HepG2 (cell line): ENCODE results near the gene ABHD4. TPM values are rescaled to one million over a fixed set of nuclear protein-coding genes. Genes with fewer than 3 reads are reported as not detected.

Source experiments
- CTCF ChIP-seq: sonication (generic); formaldehyde crosslinking; IDR thresholded peaks from 2 replicates; pipeline ENCODE4 v1.5.0; 2020; ENCODE audit warnings: mild to moderate bottlenecking, missing genetic modification reagents, moderate library complexity
- EZH2 ChIP-seq: conservative IDR thresholded peaks from 2 replicates; pipeline ENCODE4 v1.6.1; 2012; ENCODE audit warnings: mild to moderate bottlenecking, low read depth, low read length, moderate library complexity
- FOXA3 ChIP-seq: IDR thresholded peaks from 2 replicates; pipeline ENCODE4 v1.6.1; 2016; ENCODE audit warnings: missing genetic modification reagents, missing compliant biosample characterization
- GLI4 ChIP-seq: sonication (generic); formaldehyde crosslinking; IDR thresholded peaks from 2 replicates; pipeline ENCODE4 v1.5.1; 2020; ENCODE audit warnings: missing genetic modification reagents, mild to moderate bottlenecking, moderate library complexity, borderline replicate concordance
- HINFP ChIP-seq: sonication (generic); formaldehyde crosslinking; IDR thresholded peaks from 2 replicates; pipeline ENCODE4 v1.4.0; 2020; ENCODE audit warnings: low read depth, mild to moderate bottlenecking, missing genetic modification reagents
- IKZF5 ChIP-seq: IDR thresholded peaks from 2 replicates; pipeline ENCODE4 v1.6.1; 2018; ENCODE audit warnings: missing genetic modification reagents, mild to moderate bottlenecking, missing compliant biosample characterization
- NPAS2 ChIP-seq: sonication (generic); formaldehyde crosslinking; IDR thresholded peaks from 2 replicates; pipeline ENCODE4 v1.8.0; 2022; ENCODE audit warnings: mild to moderate bottlenecking, missing genetic modification reagents, borderline replicate concordance
- PCBP2 ChIP-seq: fragments of 200-400 bp; formaldehyde crosslinking; optimal IDR thresholded peaks from 2 replicates; pipeline ENCODE3; 2018; ENCODE audit warnings: low read length, low read depth; ENCODE audit not compliant: poor library complexity, severe bottlenecking
- REL ChIP-seq: sonication (generic); formaldehyde crosslinking; conservative IDR thresholded peaks from 2 replicates; pipeline ENCODE4 v1.8.0; 2022; ENCODE audit warnings: mild to moderate bottlenecking, missing genetic modification reagents, moderate library complexity
- SPEN ChIP-seq: sonication (generic); formaldehyde crosslinking; IDR thresholded peaks from 2 replicates; pipeline ENCODE4 v1.5.1; 2020; ENCODE audit warnings: low read depth, mild to moderate bottlenecking, missing genetic modification reagents
- SRSF1 ChIP-seq: fragments of 200-400 bp; formaldehyde crosslinking; optimal IDR thresholded peaks from 2 replicates; pipeline ENCODE3; 2017; ENCODE audit warnings: mild to moderate bottlenecking, low read depth, low read length, moderate library complexity
- ZNF235 ChIP-seq: sonication (generic); formaldehyde crosslinking; IDR thresholded peaks from 2 replicates; pipeline ENCODE4 v1.8.1; 2023; ENCODE audit warnings: mild to moderate bottlenecking, missing genetic modification reagents, borderline replicate concordance
- ZNF253 ChIP-seq: sonication (generic); formaldehyde crosslinking; IDR thresholded peaks from 2 replicates; pipeline ENCODE4 v1.8.0; 2022; ENCODE audit warnings: mild to moderate bottlenecking, missing genetic modification reagents, borderline replicate concordance
- ZNF414 ChIP-seq: sonication (generic); formaldehyde crosslinking; IDR thresholded peaks from 2 replicates; pipeline ENCODE4 v1.5.0; 2020; ENCODE audit warnings: missing genetic modification reagents
- ZNF431 ChIP-seq: sonication (generic); formaldehyde crosslinking; IDR thresholded peaks from 2 replicates; pipeline ENCODE4 v1.9.0; 2022; ENCODE audit warnings: missing genetic modification reagents, low read depth, mild to moderate bottlenecking, borderline replicate concordance
- ZNF605 ChIP-seq: sonication (generic); formaldehyde crosslinking; IDR thresholded peaks from 2 replicates; pipeline ENCODE4 v1.8.0; 2022; ENCODE audit warnings: mild to moderate bottlenecking, missing genetic modification reagents
- ZNF644 ChIP-seq: IDR thresholded peaks from 2 replicates; pipeline ENCODE4 v1.6.1; 2016; ENCODE audit warnings: low read depth
- ZNF674 ChIP-seq: sonication (generic); formaldehyde crosslinking; IDR thresholded peaks from 2 replicates; pipeline ENCODE4 v1.5.0; 2020; ENCODE audit warnings: low read depth, mild to moderate bottlenecking, missing genetic modification reagents
- ZNF766 ChIP-seq: sonication (generic); formaldehyde crosslinking; IDR thresholded peaks from 2 replicates; pipeline ENCODE4 v1.5.0; 2020; ENCODE audit warnings: missing genetic modification reagents, borderline replicate concordance
- polyA plus RNA-seq, 8 experiments: library from polyadenylated mRNA; depleted of rRNA in 3 of 8; stranded (reverse) in 7 of 8; unstranded in 1 of 8; fragments of >200 nt; fragmentation: Illumina TruSeq in 4 of 8; extraction: Trizol in 4 of 8; gene quantifications; 2 replicates each; pipeline versions ENCODE4 v1.2.1 to v1.2.3, GENCODE V29; 2011 to 2016; ENCODE audit warnings: low read depth in 4 of 8, missing spikeins in 1 of 8, mixed read lengths in 1 of 8; ENCODE audit not compliant: insufficient read depth in 1 of 8
- total RNA-seq, 5 experiments: library from RNA; depleted of rRNA; stranded (reverse); fragments of >200 nt; fragmentation: Illumina TruSeq; extraction: Trizol; gene quantifications; 2 replicates each; pipeline ENCODE4 v1.2.3, GENCODE V29; 2016; ENCODE audit warnings: low read depth in 1 of 5
- TF ChIP-seq, protein P1 (sequence below): IDR thresholded peaks from 2 replicates; pipeline ENCODE4 v1.6.1; 2016; ENCODE audit warnings: mild to moderate bottlenecking, missing biosample characterization, missing genetic modification reagents
- TF ChIP-seq, protein P2 (sequence below): sonication (generic); formaldehyde crosslinking; IDR thresholded peaks from 2 replicates; pipeline ENCODE4 v1.4.0; 2020; ENCODE audit warnings: missing genetic modification reagents, borderline replicate concordance

Gene ABHD4
- total and polyA plus RNA-seq, 2 of the 13 experiments (the other 11 are each of a cell fraction or from before 2014, with no cell fraction given) = 16.1 to 47.5 TPM

- TF ChIP-seq NPAS2 (CRISPR knock-in tag) = no peak
- no peak for TF ChIP-seq GLI4
- TF ChIP-seq ZNF766 (CRISPR knock-in tag) = no peak
- TF ChIP-seq ZNF253 (CRISPR knock-in tag) = no peak
- TF ChIP-seq ZNF431 = no peak
- TF ChIP-seq PCBP2 = no peak
- no peak for TF ChIP-seq REL
- TF ChIP-seq ZNF674 (CRISPR knock-in tag) = no peak
- peak; percentile 76; the same call in 1 of the 2 replicates for TF ChIP-seq IKZF5
- TF ChIP-seq HINFP (CRISPR knock-in tag) = no peak
- no peak for TF ChIP-seq ZNF605 (CRISPR knock-in tag)
- TF ChIP-seq EZH2 = no peak
- TF ChIP-seq SRSF1 = no peak
- peak; percentile 99 for TF ChIP-seq CTCF
- TF ChIP-seq ZNF414 (CRISPR knock-in tag) = no peak
- TF ChIP-seq, protein P1, sequence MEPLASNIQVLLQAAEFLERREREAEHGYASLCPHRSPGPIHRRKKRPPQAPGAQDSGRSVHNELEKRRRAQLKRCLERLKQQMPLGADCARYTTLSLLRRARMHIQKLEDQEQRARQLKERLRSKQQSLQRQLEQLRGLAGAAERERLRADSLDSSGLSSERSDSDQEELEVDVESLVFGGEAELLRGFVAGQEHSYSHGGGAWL = no peak
- no peak for TF ChIP-seq ZNF235 (CRISPR knock-in tag)
- TF ChIP-seq ZNF644 (CRISPR knock-in tag) = 0 out of 2 replicates have a peak, but pooled peaks have one; percentile 33
- TF ChIP-seq, protein P2, sequence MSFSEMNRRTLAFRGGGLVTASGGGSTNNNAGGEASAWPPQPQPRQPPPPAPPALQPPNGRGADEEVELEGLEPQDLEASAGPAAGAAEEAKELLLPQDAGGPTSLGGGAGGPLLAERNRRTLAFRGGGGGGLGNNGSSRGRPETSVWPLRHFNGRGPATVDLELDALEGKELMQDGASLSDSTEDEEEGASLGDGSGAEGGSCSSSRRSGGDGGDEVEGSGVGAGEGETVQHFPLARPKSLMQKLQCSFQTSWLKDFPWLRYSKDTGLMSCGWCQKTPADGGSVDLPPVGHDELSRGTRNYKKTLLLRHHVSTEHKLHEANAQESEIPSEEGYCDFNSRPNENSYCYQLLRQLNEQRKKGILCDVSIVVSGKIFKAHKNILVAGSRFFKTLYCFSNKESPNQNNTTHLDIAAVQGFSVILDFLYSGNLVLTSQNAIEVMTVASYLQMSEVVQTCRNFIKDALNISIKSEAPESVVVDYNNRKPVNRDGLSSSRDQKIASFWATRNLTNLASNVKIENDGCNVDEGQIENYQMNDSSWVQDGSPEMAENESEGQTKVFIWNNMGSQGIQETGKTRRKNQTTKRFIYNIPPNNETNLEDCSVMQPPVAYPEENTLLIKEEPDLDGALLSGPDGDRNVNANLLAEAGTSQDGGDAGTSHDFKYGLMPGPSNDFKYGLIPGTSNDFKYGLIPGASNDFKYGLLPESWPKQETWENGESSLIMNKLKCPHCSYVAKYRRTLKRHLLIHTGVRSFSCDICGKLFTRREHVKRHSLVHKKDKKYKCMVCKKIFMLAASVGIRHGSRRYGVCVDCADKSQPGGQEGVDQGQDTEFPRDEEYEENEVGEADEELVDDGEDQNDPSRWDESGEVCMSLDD (CRISPR knock-in tag) = no peak
- peak; percentile 92 for TF ChIP-seq FOXA3 (CRISPR knock-in tag)
- TF ChIP-seq SPEN = peak; percentile 48; the same call in 1 of the 2 replicates
Measured at GRCh38 chr14:22653012-22653621, 55.0 kb downstream of the ABHD4 start (continued).
